Measurements from ENCODE around the gene TGIF2. TPM values are rescaled to one million over a fixed set of nuclear protein-coding genes. Genes with fewer than 3 reads are reported as not detected.

Gene TGIF2
- total and polyA plus RNA-seq, 2 of the 8 experiments (the other 6 are each of a cell fraction or from before 2014, with no cell fraction given): 49.7 to 76.7 TPM

DNA sequence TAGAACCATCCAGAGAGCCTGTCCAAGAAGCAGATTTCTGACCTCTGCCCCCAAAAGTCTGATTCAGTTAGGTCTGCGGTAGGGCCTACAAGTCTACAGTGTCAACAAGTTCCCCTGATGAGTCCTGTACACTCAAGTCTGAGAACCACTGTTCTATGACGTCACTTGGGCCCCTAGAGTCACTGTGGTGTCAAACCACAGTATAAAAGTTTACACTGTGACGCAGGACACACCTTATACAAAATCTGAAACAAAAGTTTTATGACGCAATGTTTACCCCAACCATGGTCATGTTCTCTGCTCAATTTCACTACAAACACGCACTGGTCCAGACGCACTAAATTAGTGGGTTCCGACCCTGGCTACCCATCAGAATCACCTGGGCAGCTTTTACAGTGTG, 54.7 kb downstream of the TGIF2 start:
- CTCF ChIA-PET (ENCODE audit: partially characterized antibody): interaction anchor here (1.6 to 9.9 kb wide), 3 partner anchors 14 to 44 kb away, joined by 3 to 92 read pairs (median 27); partner anchors contain the start of gene SLA2

More for the DNA sequence above, 54.7 kb downstream of the TGIF2 start:
- Histone ChIP-seq H3K79me2 (ENCODE audit: control insufficient read depth in 1 of 2, insufficient read depth in 2 of 2, low read length in 2 of 2) (no peaks in the 10 kb centered on the region), H2BK12ac (ENCODE audit: low read depth, low read length) (no peak overlapping the region), H3K9me3 (ENCODE audit: insufficient read depth in 2 of 2, low read depth in 1 of 2, low read length in 1 of 2) (no peaks in the 10 kb centered on the region), H3K56ac (replicated peaks; ENCODE audit: insufficient read length, low read depth, low read length) (no peak overlapping the region), H3K4me2 (ENCODE audit: insufficient read depth in 1 of 2, low read depth in 2 of 2, low read length in 2 of 2) (no peak overlapping the region), H3K23ac (ENCODE audit: insufficient read length) (no peak overlapping the region), H3K14ac (ENCODE audit: insufficient read length) (no peak overlapping the region), H4K5ac (ENCODE audit: insufficient read length, low read depth, low read length) (no peak overlapping the region), H3K4me3 (ENCODE audit: extremely low read depth in 1 of 4, insufficient read depth in 2 of 4, low read depth in 3 of 4, low read length in 4 of 4) (no peak overlapping the region), H2AFZ (ENCODE audit: low read length) (no peak overlapping the region), H3K79me1 (ENCODE audit: low read depth, low read length) (no peaks in the 10 kb centered on the region), H4K20me1 (replicated peaks in 1 of 2; ENCODE audit: control insufficient read depth in 1 of 2, insufficient read depth in 2 of 2, low read length in 2 of 2) (no peaks in the 10 kb centered on the region), H3K27me3 (replicated peaks in 1 of 4; ENCODE audit: control insufficient read depth in 3 of 4, extremely low read depth in 1 of 4, insufficient read depth in 3 of 4, low read length in 3 of 4) (no peaks in the 10 kb centered on the region), H2BK20ac (ENCODE audit: low read length) (no peak overlapping the region), H3K18ac (ENCODE audit: extremely low read depth, low read length) (no peak overlapping the region), H3K4ac (replicated peaks; ENCODE audit: insufficient read length, low read depth, low read length) (no peak overlapping the region), H3K36me3 (ENCODE audit: control insufficient read depth in 2 of 4, insufficient read depth in 4 of 4, low read length in 3 of 4) (no peaks in the 10 kb centered on the region), H3K4me1 (replicated peaks in 1 of 4; ENCODE audit: control insufficient read depth in 3 of 4, insufficient read depth in 4 of 4, low read length in 3 of 4) (peaks cover 0 to 4% (median 1%) of the 10 kb centered on the region in 4 experiments; a peak in 3 of 7 replicates), H4K8ac (ENCODE audit: extremely low read depth, insufficient read depth, low read length) (no peak overlapping the region), H3K9ac (replicated peaks in 1 of 4; ENCODE audit: extremely low read depth in 1 of 4, low read depth in 3 of 4, low read length in 3 of 4) (no peak overlapping the region), H2AK5ac (ENCODE audit: low read depth, low read length) (no peak overlapping the region), H4K91ac (replicated peaks; ENCODE audit: insufficient read length, low read length) (no peak overlapping the region), H2BK120ac (replicated peaks; ENCODE audit: low read depth, low read length) (no peak overlapping the region), H2BK5ac (ENCODE audit: low read depth, low read length) (no peak overlapping the region), H2BK15ac (ENCODE audit: low read length) (no peak overlapping the region), H3K23me2 (ENCODE audit: low read depth, low read length) (no peaks in the 10 kb centered on the region), H3K27ac (ENCODE audit: low read depth, low read length) (no peak overlapping the region)
- DNase-seq (ENCODE audit: low read depth in 1 of 2, low spot score in 2 of 2): no peak
- WGBS, 2 experiments (ENCODE audit: extremely low coverage in 1 of 2, insufficient coverage in 1 of 2, insufficient read length in 1 of 2, insufficient replicate concordance in 2 of 2, low coverage in 1 of 2, low lambda C conversion rate in 2 of 2, missing lambda C conversion rate in 1 of 2): 93% methylated on average over 7 of the region's 7 CpGs; no CpG with 5 or more reads in 1 of the 2 experiments
- TF ChIP-seq MAX (IDR thresholded peaks at IDR 0.05) (no peak), EP300 (IDR thresholded peaks at IDR 0.05; ENCODE audit: borderline replicate concordance in 1 of 2, low read depth in 2 of 2, low read length in 2 of 2) (no peak), NRF1 (IDR thresholded peaks at IDR 0.05; ENCODE audit: low read depth, low read length) (no peak), CREB1 (IDR thresholded peaks at IDR 0.05) (no peak), RFX5 (IDR thresholded peaks at IDR 0.05; ENCODE audit: borderline replicate concordance, low read depth, low read length) (no peak), SIN3A (conservative IDR thresholded peaks at IDR 0.05 in 1 of 2, IDR thresholded peaks at IDR 0.05 in 1 of 2; ENCODE audit: low read depth in 1 of 2, low read length in 2 of 2) (no peak), TCF12 (IDR thresholded peaks at IDR 0.05; ENCODE audit: low read depth, low read length) (no peak), KDM5A (IDR thresholded peaks at IDR 0.05; ENCODE audit: low read length) (no peak), RNF2 (IDR thresholded peaks at IDR 0.05; ENCODE audit: borderline replicate concordance, low read depth, low read length, missing control alignments, poor library complexity, severe bottlenecking) (no peak), HDAC2 (IDR thresholded peaks at IDR 0.05; ENCODE audit: borderline replicate concordance in 1 of 2, low read depth in 2 of 2, low read length in 2 of 2) (no peak)
- FAIRE-seq: no peak
- POLR2A ChIA-PET (ENCODE audit: partially characterized antibody): interaction anchor here (0.9 to 1.7 kb wide), 2 partner anchors 11 to 121 kb away, joined by 3 read pairs; no protein-coding TSS in a partner anchor
